WERI-Rb-1 (cell line): Measurements from ENCODE around the gene RETREG2.
A peak's percentile ranks its signal among the peaks of the same experiment; 100 is the strongest.

ENCODE experiments used
- DNase-seq: peaks from one replicate; pipeline ENCODE4 v3.0.0-alpha.2; 2020
- H3K27ac ChIP-seq: fragments of 250-450 bp; sonication (Bioruptor Pico); 2 replicates; pipeline ENCODE4 v1.5.1; 2020; ENCODE audit warnings: mild to moderate bottlenecking, moderate library complexity
- H3K27me3 ChIP-seq: fragments of 250-450 bp; sonication (Bioruptor Pico); 2 replicates; pipeline ENCODE4 v1.5.1; 2021; ENCODE audit warnings: mild to moderate bottlenecking, low read depth, moderate library complexity; ENCODE audit not compliant: insufficient read depth, severe bottlenecking
- H3K36me3 ChIP-seq: fragments of 250-450 bp; sonication (Bioruptor Pico); 2 replicates; pipeline ENCODE4 v1.5.1; 2020; ENCODE audit warnings: mild to moderate bottlenecking, moderate library complexity
- H3K4me3 ChIP-seq: 2 replicates; pipeline ENCODE4 v1.5.1; 2011; ENCODE audit warnings: low read depth, mild to moderate bottlenecking, control low read depth, low read length
- H3K9me3 ChIP-seq: fragments of 250-450 bp; sonication (Bioruptor Pico); 2 replicates; pipeline ENCODE4 v1.5.1; 2021; ENCODE audit warnings: mild to moderate bottlenecking, moderate library complexity; ENCODE audit not compliant: severe bottlenecking
- CTCF ChIP-seq: IDR thresholded peaks from 2 replicates; pipeline ENCODE4 v1.5.1; 2011; ENCODE audit warnings: low read depth, mild to moderate bottlenecking, control low read depth, inconsistent platforms, low read length

RETREG2 gene

GRCh38 chr2:219177552-219178376, at the start of gene RETREG2:
RETREG2 (plus strand) TSS chr2:219178275; CDS start chr2:219178353, 78 bp downstream.
- Histone ChIP-seq H3K4me3 (peak within 1 kb of the TSS; percentile 63), H3K36me3 (peaks cover 64% of the 10 kb centered on the region), H3K27me3 (no peaks in the 10 kb centered on the region), H3K9me3 (no peaks in the 10 kb centered on the region), H3K27ac (peak within 1 kb of the TSS; percentile 88)
- DNase-seq, result peak; percentile 82
- peak; percentile 57 for TF ChIP-seq CTCF

GRCh38 chr2:219128396-219128795, 49.7 kb upstream of the RETREG2 start:
- Histone ChIP-seq H3K36me3 (no peaks in the 10 kb centered on the region; the same call in 1 of the 2 replicates), H3K27me3 (no peaks in the 10 kb centered on the region), H3K27ac (no peak overlapping the region), H3K9me3 (no peaks in the 10 kb centered on the region), H3K4me3 (no peak overlapping the region)
- no peak for DNase-seq
- TF ChIP-seq CTCF, result no peak

- H3K27ac ChIP-seq, result no peak overlapping the region
- H3K9me3 ChIP-seq, result no peaks in the 10 kb centered on the region
- H3K4me3 ChIP-seq, result no peak overlapping the region
- H3K36me3 ChIP-seq, result no peaks in the 10 kb centered on the region; the same call in 1 of the 2 replicates
- no peak for DNase-seq
- no peaks in the 10 kb centered on the region for H3K27me3 ChIP-seq
- TF ChIP-seq CTCF, result no peak
Measured at GRCh38 chr2:219129589-219129988, 48.5 kb upstream of the RETREG2 start.

- no peak for TF ChIP-seq CTCF
- no peaks in the 10 kb centered on the region for H3K27me3 ChIP-seq
- no peak overlapping the region for H3K27ac ChIP-seq
- H3K36me3 ChIP-seq, result no peaks in the 10 kb centered on the region; the same call in 1 of the 2 replicates
- H3K9me3 ChIP-seq, result no peaks in the 10 kb centered on the region
- no peak overlapping the region for H3K4me3 ChIP-seq
- DNase-seq, result no peak
Measured at GRCh38 chr2:219131327-219131726, 46.7 kb upstream of the RETREG2 start.

GRCh38 chr2:219131744-219132143, 46.3 kb upstream of the RETREG2 start:
- H3K4me3 ChIP-seq, result no peak overlapping the region
- no peak overlapping the region for H3K27ac ChIP-seq
- no peaks in the 10 kb centered on the region; the same call in 1 of the 2 replicates for H3K36me3 ChIP-seq
- DNase-seq, result no peak
- no peaks in the 10 kb centered on the region for H3K27me3 ChIP-seq
- TF ChIP-seq CTCF, result no peak
- no peaks in the 10 kb centered on the region for H3K9me3 ChIP-seq
